ENCODE results near the gene BACE2.
"Not testable (repeated sequence)": the region's sequence is repeated elsewhere in the genome, so short reads cannot be mapped to it uniquely, and the experiment has no call there.

Gene BACE2

DNA sequence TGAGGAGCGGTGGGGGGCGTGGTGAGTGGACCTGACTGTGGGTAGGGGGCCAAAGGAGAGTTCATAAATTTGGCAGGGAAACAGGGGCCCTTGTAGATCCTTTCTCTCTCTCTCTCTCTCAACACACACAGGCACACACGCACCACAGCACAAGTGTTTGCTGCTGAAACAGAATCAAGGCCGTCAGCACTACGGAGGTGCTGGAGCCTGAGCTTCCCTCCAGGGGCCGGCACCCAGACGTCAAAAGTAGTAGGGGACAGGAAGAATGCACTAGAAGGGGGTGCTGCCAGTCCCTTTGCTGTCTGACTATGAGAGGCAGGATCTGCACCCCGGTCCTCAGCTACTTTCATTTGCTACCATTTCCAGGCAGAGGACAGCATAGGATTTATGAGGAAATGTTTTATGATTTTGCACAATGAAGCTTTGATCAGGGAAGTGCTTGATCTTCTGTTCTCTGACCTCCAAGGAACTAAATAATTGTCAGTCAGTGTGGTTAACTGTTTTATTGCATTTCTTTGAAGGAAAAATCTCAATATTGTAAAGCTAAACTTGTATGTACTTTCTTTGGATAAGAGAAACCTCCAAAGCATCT lies 74.4 kb downstream of the BACE2 start:
- no peak for TF ChIP-seq Cebpa-rat (IDR thresholded peaks at IDR 0.05)

DNA sequence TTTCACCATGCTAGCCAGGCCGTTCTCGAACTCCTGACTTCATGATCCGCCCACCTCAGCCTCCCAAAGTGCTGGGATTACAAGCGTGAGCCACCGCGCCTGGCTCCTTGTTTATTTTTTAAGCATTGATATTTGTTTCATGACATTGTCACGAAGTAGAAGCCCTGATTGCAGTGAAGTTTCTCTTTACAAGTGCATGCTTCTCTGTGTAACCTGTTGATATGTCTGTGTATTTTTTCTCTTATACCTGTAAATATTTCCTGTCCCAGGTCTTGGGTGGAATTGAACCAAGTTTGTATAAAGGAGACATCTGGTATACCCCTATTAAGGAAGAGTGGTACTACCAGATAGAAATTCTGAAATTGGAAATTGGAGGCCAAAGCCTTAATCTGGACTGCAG lies 75.1 kb downstream of the BACE2 start:
- H3K4me3 ChIP-seq = no peak overlapping the region
- TF ChIP-seq Cebpa-rat (IDR thresholded peaks at IDR 0.05) = no peak
- no peaks in the 10 kb centered on the region for H4K20me1 ChIP-seq
- no peak overlapping the region for H3K27ac ChIP-seq
- no peak overlapping the region for H3K4me2 ChIP-seq
- H3K9me3 ChIP-seq = no peaks in the 10 kb centered on the region
- no peaks in the 10 kb centered on the region for H3K36me3 ChIP-seq
- H3K4me1 ChIP-seq = no peaks in the 10 kb centered on the region
- H3K27me3 ChIP-seq = no peaks in the 10 kb centered on the region
- no peak overlapping the region for H3K9ac ChIP-seq

More for the DNA sequence above, 74.4 kb downstream of the BACE2 start:
- H4K20me1 ChIP-seq = no peaks in the 10 kb centered on the region
- H3K4me3 ChIP-seq = no peak overlapping the region
- H3K9ac ChIP-seq = no peak overlapping the region
- no peaks in the 10 kb centered on the region for H3K27me3 ChIP-seq
- H3K4me1 ChIP-seq = no peaks in the 10 kb centered on the region
- H3K36me3 ChIP-seq = no peaks in the 10 kb centered on the region
- H3K9me3 ChIP-seq = no peaks in the 10 kb centered on the region
- no peak overlapping the region for H3K27ac ChIP-seq
- H3K4me2 ChIP-seq = no peak overlapping the region

DNA sequence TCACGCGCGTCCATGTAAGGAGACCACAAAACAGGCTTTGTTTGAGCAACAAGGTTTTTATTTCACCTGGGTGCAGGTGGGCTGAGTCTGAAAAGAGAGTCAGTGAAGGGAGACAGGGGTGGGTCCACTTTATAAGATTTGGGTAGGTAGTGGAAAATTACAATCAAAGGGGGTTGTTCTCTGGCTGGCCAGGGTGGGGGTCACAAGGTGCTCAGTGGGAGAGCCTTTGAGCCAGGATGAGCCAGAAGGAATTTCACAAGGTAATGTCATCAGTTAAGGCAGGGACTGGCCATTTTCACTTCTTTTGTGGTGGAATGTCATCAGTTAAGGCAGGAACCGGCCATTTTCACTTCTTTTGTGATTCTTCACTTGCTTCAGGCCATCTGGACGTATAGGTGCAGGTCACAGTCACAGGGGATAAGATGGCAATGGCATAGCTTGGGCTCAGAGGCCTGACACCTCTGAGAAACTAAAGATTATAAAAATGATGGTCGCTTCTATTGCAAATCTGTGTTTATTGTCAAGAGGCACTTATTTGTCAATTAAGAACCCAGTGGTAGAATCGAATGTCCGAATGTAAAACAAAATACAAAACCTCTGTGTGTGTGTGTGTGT lies 76.4 kb downstream of the BACE2 start:
- not testable (repeated sequence) for H3K27ac ChIP-seq

GRCh38 chr21:41245509-41246135 lies 77.7 kb downstream of the BACE2 start:
- Histone ChIP-seq H3K4me3 (no peak overlapping the region), H3K4me2 (no peak overlapping the region), H3K4me1 (no peaks in the 10 kb centered on the region), H3K36me3 (no peaks in the 10 kb centered on the region), H3K27me3 (no peaks in the 10 kb centered on the region), H3K27ac (no peak overlapping the region), H3K9ac (no peak overlapping the region), H4K20me1 (no peaks in the 10 kb centered on the region), H3K9me3 (no peaks in the 10 kb centered on the region)
- TF ChIP-seq Cebpa-rat (IDR thresholded peaks at IDR 0.05) = 0 out of 2 replicates have a peak, but pooled peaks have one; percentile 21

More for the DNA sequence above, 76.4 kb downstream of the BACE2 start:
- H3K27me3 ChIP-seq, H3K4me2 ChIP-seq, H3K36me3 ChIP-seq, H3K9me3 ChIP-seq, H3K4me3 ChIP-seq, H3K9ac ChIP-seq, H3K4me1 ChIP-seq, H4K20me1 ChIP-seq: not testable (repeated sequence)

GRCh38 chr21:41246808-41247207 lies 78.8 kb downstream of the BACE2 start:
- no peaks in the 10 kb centered on the region for H3K36me3 ChIP-seq
- no peaks in the 10 kb centered on the region for H3K27me3 ChIP-seq
- no peak for TF ChIP-seq Cebpa-rat (IDR thresholded peaks at IDR 0.05)
- no peaks in the 10 kb centered on the region for H3K4me1 ChIP-seq
- H3K4me2 ChIP-seq = no peak overlapping the region
- no peak overlapping the region for H3K9ac ChIP-seq
- no peak overlapping the region for H3K27ac ChIP-seq
- H3K4me3 ChIP-seq = no peak overlapping the region
- no peaks in the 10 kb centered on the region for H3K9me3 ChIP-seq
- H4K20me1 ChIP-seq = no peaks in the 10 kb centered on the region

GRCh38 chr21:41247561-41248545 lies 79.9 kb downstream of the BACE2 start:
- no peak overlapping the region for H3K27ac ChIP-seq
- no peak overlapping the region for H3K4me3 ChIP-seq
- H4K20me1 ChIP-seq = no peaks in the 10 kb centered on the region
- no peak for TF ChIP-seq Cebpa-rat (IDR thresholded peaks at IDR 0.05)
- no peak overlapping the region for H3K9ac ChIP-seq
- H3K4me1 ChIP-seq = no peaks in the 10 kb centered on the region
- H3K4me2 ChIP-seq = no peak overlapping the region
- H3K36me3 ChIP-seq = no peaks in the 10 kb centered on the region
- no peaks in the 10 kb centered on the region for H3K9me3 ChIP-seq
- no peaks in the 10 kb centered on the region for H3K27me3 ChIP-seq

- H3K27ac ChIP-seq = no peak overlapping the region
- H3K27me3 ChIP-seq = no peaks in the 10 kb centered on the region
- no peaks in the 10 kb centered on the region for H4K20me1 ChIP-seq
- TF ChIP-seq Cebpa-rat (IDR thresholded peaks at IDR 0.05) = no peak
- H3K4me1 ChIP-seq = no peaks in the 10 kb centered on the region
- H3K9ac ChIP-seq = no peak overlapping the region
- no peak overlapping the region for H3K4me2 ChIP-seq
- no peak overlapping the region for H3K4me3 ChIP-seq
- H3K9me3 ChIP-seq = peaks cover 11% of the 10 kb centered on the region
- no peaks in the 10 kb centered on the region for H3K36me3 ChIP-seq
Observed at GRCh38 chr21:41249476-41249875, 81.5 kb downstream of the BACE2 start.

DNA sequence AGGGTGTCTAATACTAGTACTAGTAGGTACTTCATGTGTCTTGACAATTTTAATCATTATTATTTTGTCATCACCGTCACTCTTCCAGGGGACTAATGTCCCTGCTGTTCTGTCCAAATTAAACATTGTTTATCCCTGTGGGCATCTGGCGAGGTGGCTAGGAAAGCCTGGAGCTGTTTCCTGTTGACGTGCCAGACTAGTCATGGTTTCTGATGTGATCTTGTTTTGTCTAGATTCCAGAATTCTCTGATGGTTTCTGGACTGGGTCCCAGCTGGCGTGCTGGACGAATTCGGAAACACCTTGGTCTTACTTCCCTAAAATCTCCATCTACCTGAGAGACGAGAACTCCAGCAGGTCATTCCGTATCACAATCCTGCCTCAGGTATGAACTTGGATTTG lies 82.6 kb downstream of the BACE2 start:
- Histone ChIP-seq H3K9ac (no peak overlapping the region), H3K4me1 (no peaks in the 10 kb centered on the region), H3K27me3 (no peaks in the 10 kb centered on the region), H3K36me3 (no peaks in the 10 kb centered on the region), H3K9me3 (peaks cover 16% of the 10 kb centered on the region), H3K27ac (no peak overlapping the region), H3K4me3 (no peak overlapping the region), H4K20me1 (no peaks in the 10 kb centered on the region), H3K4me2 (no peak overlapping the region)
- no peak for TF ChIP-seq Cebpa-rat (IDR thresholded peaks at IDR 0.05)

DNA sequence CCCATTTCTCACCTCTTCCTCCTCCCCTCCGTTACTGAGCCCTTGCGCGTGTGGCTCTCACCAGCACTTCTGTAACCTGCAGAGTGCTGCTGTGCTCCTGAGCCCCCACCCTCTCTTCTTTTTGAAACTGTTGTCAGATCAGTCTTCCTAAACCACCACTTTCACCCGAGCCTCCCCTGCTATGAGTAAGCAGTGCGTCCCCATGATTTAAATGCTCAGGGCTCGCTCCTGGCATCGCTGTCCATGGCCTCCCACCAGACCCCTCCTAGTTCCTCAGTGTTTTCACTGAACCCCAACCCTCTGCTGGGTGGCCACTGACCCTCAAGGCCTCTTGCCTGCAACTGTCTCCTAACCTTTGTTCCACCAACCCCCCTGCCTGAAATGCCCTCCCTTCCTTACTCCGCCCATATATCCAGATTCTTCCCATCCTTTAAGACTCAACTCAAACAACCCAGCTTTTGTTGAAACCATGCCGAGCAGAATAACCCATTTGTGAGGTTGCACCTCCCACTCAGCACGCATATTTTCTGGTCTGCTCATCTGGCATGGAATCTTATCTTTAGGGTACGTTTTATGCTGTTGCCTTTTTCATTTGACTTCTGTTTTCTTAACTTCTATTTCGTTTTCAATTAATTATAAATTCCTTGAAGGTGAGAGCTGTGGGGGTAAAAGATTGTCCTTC lies 84.1 kb downstream of the BACE2 start:
- H3K9me3 ChIP-seq = peaks cover 16% of the 10 kb centered on the region
- no peak overlapping the region for H3K27ac ChIP-seq
- no peaks in the 10 kb centered on the region for H4K20me1 ChIP-seq
- no peaks in the 10 kb centered on the region for H3K36me3 ChIP-seq
- H3K9ac ChIP-seq = no peak overlapping the region
- no peak overlapping the region for H3K4me3 ChIP-seq
- no peaks in the 10 kb centered on the region for H3K27me3 ChIP-seq
- H3K4me1 ChIP-seq = no peaks in the 10 kb centered on the region
- no peak for TF ChIP-seq Cebpa-rat (IDR thresholded peaks at IDR 0.05)
- H3K4me2 ChIP-seq = no peak overlapping the region
